NCI-H1105 (cell line): ENCODE measurements around the gene TMEM239.
A peak's percentile ranks its signal among the peaks of the same experiment; 100 is the strongest.
"Not testable (repeated sequence)": the region's sequence is repeated elsewhere in the genome, so short reads cannot be mapped to it uniquely, and the experiment has no call there.

Source experiments
- DNase-seq: peaks from one replicate; lab custom pipeline; 2025; lab: John Stamatoyannopoulos, UW

The TMEM239 gene

DNA sequence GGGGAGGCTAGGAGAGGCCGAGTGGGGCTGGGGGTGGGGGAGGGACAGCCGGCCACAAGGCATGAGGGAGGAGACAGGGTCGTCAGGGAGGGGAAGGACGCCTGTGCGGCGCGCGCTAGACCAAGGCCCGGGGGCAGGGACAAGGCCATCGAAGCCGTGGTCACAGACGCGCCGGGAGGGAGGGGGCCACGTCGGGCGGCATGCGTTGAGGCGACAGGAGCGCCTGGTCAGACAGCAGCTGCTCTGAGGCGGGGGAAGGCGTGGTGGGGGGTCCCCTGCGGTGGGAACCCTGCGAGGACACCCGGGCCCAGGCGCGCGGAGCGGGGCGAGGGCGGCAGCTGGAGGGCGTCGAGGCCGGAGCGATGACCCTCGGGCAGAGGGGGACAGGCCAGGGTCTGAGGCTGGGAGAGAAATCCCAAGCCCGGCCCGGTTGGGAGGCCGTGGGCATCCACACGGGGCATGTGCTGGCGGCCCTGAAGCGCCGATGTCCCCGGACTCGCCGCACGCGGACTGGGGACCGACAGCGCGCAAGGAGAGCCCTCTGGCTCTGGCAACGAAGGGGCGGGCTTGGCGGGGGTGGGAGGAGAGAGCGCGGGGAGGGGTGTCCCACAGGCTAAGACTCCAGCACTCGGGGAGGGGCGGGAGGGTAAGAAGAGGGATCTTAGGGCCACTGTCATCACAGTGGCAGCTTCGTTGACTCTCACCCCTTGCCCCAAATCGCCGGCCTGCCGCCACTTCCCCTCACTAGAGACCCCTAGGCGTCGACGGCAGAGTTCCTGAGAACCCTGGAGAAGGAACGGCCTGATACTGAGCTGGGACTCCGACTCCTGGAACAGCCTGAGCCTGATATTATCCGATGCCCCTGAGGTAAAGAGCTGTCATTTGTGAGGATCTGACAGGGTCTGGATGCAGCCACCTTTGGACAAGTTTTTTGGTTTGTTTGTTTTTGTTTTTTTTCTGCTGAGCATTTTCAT is 5.0 kb downstream of the TMEM239 start:
- no peak for DNase-seq

DNA sequence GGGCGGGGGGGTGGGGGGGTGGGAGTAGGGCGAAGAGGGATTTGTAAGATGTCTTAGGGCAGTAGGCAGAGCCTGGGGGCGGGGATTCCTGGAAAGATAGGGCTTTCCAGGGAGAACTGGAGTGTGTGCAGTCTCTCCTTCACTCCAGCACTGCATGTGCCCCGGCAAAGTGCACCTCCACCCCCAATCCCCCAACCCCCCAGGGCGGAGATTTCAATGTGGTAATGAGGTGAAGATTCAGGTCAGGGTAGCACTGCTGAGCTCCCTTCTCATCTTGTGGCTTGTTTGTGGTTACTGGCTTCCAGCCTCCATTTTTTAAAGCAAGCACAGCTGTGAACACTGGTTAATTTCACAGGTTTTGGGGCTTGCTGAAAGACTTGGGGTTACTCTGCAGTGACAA is 5.9 kb downstream of the TMEM239 start:
- DNase-seq = no peak

DNA sequence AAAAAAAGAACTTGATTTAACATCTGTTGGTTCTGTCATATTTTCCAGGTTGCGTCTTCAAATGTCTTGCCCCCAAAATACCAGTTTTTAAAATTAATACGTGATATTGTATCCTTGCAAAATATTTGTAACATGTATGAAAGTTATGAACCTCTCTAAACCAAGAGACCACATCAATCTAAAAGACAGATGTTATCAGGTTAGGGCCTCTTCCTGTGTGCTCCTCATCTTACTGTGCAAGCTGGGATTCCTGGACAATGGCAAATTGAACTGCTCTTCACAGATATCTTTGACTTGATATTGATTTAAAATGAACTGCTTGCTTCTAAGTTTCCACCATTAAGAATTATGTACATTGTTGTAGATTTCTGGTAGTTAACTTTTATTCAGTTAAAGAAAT is 9.6 kb downstream of the TMEM239 start:
- DNase-seq = no peak

DNA sequence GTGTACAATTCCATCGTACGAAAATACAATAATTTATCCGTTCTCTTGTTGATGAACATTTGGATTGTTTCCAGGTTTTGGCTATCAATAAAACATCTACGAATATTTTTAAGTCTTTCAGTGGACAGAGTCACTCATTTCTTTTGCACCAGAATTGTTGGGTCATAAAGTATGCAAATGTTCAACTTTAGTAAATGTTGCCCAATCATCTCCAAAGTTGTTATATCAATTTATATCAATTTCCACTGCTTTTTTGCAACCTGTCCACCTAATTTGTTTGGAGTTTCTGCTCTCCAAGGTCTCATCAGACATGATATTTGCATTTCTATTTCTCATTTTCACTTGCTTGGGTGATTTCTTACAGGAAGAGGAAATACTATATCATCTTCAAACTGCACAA is 10.5 kb downstream of the TMEM239 start:
- no peak for DNase-seq

DNA sequence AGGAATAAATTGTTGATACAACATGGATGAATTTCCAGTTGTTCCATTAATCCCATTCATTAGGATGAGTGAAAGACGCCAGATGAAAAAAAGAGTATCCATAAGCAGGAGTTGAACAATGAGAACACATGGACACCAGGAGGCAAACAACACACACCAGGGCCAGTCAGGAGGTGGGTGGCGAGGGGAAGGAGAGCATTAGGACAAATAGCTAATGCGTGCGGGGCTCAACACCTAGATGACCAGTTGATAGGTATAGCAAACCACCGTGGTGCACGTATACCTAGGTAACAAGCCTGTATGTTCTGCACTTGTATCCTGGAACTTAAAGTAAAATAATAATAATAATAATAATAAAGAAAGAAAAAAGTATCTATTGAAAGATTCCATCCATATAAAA is 13.2 kb downstream of the TMEM239 start:
- DNase-seq = no peak

DNA sequence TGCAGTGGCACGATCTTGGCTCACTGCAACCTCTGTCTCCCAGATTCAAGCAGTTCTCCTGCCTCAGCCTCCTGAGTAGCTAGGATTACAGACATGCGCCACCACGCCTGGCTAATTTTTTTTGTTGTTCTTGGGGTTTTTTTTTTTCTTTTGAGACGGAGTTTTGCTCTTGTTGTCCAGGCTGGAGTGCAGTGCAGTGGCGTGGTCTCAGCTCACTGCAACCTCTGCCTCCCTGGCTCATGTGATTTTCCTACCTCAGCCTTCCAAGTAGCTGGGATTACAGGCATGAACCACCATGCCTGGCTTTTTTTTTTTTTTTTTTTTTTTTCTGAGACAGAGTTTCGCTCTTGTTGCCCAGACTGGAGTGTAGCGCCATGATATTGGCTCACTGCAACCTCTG is 15.0 kb downstream of the TMEM239 start:
- not testable (repeated sequence) for DNase-seq

DNA sequence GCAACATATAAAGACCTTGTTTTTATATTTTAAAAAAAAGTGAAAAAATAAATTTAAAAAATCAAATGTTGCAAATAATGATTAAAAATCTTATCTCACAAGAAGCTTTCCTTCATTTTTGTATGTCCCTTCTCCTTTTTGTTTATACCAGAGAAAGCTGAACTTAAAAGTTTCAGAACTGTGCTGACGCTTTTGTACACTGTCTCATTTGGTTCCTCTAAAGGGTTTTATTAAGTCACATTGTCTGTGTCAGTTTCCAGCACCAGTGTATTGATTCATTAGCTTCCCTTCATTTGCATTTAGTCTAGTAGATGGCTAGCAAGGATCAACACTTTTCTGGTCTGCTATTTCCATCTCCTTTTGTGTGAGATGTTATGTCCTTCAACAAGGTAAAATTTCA is 17.6 kb downstream of the TMEM239 start:
- no peak for DNase-seq

DNA sequence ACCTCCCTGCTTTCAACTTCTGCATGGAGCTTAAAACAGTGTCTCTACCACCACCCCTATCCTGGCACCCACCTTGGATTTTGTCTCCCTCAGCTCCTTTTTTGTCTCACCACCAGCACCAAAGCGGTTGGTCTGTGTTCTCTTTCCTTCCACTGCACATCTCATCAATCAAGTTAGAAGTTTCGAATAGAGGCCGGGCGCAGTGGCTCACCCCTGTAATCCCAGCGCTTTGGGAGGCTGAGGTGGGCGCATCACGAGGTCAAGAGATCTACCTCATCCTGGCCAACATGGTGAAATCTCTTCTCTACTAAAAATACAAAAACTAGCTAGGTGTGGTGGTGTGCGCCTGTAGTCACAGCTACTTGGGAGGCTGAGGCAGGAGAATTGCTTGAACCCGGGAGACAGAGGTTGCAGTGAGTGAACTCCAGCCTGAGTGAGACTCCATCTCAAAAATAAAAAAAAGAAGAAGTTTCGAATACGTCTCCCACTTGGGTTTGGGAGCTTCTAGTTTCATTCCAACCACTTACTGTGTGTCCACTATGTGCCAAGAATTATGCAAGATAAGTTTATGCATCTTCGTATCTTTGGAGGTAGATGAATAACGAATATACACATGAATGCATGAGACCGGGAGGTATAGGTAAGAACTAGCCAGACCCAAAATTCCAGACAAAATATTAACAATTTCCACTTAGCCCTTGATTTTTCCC is 18.4 kb downstream of the TMEM239 start:
- DNase-seq = no peak

DNA sequence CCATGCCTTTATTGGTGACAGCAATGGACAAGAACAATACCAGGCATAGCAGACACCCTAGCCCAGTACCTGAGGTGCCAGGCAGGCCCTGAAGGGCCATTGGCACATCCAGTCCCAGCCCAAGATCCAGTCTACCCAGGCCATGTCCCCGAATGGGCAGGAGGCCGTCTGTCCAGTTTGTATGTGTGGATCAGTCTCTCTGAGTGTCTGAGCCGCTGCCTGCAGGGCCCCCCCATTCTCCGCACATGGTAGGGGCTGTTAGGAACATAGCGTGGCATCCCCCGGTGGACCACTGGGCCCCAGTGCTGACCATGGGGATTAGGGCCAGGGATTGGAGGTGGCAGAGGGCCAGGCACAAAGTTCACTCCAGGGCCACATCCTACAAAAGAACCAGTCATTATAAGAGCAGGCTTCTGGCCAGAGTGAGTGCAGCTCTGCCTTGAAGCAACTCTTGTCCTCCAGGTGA is 19.2 kb downstream of the TMEM239 start:
- DNase-seq = no peak

DNA sequence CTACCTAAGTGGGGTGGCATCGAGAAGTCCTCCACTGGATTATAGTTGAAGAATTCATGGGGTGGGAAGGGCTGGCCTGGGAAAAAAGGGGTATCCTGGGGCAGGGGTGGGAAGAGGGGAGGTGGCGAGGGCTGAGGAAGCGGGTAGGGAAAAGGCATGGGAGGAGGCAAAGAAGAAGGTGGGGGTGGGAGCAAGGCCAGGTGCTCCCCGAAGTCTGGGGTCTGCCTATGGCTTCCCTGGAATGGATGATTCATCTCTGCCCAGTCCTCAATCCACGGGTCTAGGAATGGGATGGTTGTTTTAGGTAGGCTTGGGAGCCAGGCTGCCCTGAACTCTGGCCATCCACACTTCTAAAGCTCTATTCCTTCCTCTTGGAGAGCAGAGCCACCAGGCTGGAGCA is 19.9 kb downstream of the TMEM239 start:
- DNase-seq = no peak

DNA sequence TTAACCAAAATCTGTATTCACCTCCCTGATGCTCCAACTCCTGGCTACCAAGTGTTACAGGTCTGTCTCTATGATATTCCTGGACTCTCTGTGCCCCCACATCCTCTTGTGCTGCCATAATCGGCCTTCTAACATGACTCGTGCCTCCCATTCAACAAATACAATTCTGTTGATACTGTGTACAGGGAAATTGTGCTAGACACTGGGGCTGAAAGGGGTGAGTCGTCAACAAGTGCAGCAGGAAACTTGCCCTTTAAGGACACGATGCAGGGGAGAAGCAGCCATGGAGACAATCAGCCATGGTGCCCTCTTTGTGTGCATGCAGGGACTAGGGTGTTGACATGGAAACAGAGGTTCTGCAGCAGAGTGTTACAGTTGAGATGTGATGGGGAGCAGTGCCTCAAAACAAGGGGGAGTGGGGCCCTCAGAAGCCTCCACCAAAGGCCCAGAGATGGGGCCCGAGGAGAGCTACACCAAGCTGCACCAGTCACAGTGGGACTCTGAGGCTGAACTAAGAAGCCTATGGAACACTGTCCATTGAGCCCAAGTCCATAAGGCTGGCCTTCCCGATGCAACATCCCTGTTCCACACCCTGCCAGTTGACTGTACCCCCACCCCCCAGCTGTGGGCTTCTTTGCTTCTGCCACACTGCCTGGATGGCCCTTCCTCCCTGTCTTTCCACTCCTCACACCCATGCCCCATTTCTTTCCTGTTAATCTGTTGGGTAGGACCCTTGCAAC is 21.2 kb downstream of the TMEM239 start:
- no peak for DNase-seq

DNA sequence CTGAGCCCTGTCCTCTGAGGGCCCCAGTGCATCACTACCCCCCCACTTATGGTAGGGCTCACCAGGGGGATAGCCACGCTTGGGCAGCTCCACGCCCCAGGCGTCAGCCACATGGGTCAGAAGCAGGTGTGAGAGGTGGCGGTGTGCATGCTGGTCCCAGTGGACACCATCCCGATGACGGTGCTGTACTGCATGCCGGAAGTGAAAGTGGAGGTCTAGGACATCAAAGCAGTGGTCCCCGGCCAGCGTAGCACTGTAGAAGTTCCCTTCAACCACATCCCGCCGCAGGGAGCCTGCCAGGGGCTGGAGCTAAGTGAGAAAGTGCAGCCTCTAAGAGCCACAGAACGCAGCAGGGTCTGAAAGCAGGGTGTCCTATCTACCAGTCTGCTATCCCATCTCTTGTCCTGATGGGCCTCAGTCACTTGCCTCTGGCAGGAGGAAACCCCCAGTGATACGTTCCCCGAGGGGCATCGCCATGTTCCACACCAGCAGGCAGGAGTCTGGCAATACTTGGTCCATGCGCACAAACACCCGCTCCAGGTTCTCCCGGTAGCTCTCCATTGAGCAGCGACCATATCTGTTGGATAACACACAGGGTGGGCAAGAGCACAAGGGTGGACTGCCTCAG is 22.1 kb downstream of the TMEM239 start:
- no peak for DNase-seq

DNA sequence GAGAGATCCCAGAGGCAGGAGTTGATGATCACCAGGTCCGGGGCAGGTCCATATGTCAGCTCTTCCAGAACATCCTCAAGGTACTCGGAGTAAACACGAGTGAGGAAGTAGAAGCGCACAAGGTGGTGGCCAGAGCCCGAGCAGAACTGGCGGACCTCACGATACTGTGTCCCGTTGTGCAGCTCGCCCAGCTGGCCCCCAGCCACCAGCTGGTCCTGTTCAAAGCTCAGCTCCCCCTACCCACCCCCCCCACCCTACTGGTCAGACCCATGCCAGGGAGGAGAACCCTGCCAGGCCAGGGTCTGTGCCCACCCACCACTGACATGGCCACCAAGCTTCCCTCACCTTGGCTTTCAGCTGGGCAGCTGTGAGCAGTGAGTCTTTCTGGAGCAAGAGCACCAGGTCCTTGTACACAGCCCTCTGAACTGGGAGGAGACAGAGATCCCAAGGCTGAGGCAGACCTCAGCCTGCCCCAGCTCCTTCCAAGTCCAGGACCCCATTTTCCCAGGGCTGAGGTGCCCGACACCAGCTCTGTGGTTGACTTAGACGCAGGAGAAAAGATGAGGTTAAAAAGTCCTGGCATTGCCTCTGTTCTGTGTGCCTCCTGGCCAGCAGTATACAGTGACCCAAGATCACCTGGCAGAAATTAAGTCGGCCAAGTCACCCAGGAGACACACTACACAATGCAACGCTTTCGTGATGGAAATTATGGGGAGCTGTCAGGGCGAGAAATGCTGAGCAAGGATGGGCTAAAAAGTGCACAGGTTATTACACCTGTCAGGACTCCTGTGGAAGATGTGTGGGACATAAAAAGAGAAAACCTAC is 22.9 kb downstream of the TMEM239 start:
- no peak for DNase-seq

DNA sequence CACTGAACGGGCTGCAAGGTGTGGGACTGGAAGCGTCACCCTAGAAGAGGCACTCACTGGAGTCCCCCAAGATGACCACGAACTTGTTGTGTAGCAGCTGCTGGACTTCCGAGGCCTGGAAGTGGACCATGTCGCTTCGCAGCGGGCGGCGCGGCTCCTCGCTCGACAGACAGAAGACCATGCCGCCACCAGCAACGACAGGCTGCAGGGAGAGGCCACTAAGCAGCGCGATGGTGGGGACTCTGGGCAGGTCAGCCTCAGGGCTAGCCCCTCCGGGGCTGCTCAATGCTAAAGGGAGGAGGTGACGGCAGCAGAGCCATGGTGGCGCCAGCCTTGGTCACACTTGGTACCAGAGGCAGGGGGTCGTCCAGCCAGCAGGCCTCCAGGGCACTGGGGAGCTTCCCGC is 23.6 kb downstream of the TMEM239 start:
- no peak for DNase-seq

DNA sequence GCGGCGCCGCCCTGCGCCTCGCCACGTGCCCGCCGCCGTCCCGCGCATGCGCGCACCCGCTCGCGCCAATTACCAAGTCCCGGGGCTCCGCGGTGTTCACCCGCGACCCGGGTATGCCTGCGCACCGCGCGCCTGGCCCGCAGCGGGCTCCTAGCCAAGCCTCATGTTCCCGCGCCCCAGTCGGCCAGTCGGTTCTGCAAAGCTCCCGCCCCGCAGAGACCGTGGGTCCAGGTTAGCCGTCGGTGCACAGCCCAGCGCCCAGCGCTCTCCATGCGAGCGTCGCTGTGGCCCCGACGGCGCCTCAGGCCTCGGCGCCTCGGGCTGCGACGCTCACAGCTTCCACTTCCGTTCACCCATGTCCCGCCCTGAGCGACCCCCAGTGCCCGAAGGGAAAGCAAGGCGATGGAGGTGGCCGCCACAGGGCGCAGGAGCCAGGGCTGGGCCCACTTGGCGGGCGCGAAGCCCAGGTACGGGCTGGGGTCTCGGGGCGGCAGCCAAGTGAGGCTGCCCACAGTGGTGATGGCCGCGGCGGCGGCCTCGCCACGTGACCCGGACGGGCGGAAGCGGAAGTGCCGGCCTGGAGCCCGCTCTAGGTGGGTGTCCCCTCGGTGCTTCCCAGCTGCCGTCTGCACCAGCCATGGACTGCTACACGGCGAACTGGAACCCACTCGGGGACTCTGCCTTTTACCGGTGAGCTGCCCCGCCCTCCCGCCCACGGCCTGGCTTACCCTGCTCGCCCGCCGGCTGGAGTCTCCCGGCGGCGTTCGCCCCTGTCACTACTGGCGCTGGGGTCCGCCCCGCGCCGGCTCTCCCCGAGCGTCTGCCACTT is 24.2 kb downstream of the TMEM239 start, which contains the start of the genes PCED1A and VPS16:
PCED1A (minus strand) TSS at position 518 of the 829 bp plus-strand sequence. CDS start 743 bp downstream, outside the sequence.
VPS16 (plus strand) TSS at position 608 of the 829 bp plus-strand sequence; CDS start at position 638, 30 bp downstream.
- peak; percentile 82 for DNase-seq

DNA sequence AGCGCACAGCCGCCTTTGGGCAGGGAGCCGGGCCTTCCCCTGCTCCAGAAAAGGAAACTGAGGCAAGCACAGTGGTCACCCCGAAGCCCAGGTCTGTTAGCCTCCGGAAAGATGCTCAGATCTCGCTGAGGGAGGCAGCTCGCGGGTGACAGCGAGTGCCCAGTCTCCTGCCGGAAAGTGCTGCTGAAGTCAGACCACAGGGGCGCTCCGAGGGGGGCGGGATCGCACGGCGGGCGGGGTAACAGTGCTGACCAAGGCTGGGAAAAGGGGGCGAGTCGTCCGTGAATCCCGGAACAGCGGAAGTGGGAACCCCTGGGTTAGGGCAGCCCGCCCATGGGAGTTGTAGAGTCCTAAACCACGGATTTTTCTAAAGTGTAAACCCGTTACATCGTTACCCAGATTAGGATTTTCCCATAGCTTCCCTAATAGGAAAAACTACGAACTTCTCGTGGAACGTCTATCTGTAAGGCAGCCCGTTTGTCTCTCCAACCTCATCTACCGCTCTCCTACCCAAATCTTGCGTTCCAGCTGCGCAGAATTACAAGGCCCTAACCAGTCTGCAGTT is 24.9 kb downstream of the TMEM239 start:
- DNase-seq = peak; percentile 13

DNA sequence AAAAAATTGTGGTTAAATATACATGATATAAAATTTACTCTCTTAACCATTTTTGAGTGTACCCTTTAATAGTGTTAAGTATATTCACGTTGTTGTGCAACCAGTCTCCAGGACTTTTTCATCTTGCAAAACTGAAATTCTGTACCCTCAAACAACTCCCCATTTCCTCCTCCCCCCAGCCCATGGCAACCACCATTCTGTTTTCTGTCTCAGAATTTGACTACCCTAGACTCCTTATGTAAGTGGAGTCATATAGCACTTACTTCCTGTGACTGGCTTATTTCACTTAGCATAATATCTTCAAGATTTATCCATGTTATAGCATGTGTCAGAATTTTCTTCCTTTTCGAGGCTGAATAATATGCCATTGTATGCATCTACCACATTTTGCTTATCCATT is 29.4 kb downstream of the TMEM239 start:
- DNase-seq = no peak

DNA sequence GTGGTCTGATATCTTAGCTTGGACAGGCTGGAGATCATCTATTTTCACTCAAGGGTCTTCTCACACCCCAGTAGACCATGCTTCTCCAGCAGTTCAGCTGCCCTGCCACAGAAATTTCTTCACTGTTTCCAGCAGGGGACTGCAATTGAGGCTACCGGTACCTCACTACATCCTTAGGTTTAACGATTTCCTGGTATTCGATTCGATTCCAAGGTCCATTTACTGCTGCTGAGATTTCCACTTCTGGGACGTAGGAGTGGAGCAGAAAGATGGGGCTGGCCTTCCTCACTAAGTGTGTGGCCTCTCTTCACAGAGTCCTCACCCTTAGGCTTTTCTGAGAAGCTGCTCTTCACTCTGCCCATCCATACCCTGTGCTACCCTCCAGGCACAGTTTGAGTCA is 30.5 kb downstream of the TMEM239 start:
- DNase-seq = no peak

DNA sequence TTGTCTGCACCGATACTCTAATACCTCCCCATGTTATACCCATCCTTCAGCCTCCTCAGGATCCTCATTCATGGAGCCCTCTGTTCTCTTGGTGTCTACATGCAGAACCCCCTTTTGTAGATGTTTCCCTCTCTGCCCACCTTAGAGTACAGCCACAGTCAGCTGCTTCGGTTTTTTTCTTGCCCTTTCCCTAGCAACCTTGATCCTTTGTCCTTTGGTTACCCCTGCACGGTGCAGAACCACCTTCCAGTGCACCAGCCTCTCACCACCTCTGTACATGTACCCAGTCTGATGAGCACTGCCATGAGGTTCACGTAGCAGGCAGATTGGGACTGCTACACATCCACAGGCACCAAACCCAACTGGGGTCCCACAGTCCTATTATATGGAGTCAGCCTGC is 31.6 kb downstream of the TMEM239 start:
- DNase-seq = no peak

DNA sequence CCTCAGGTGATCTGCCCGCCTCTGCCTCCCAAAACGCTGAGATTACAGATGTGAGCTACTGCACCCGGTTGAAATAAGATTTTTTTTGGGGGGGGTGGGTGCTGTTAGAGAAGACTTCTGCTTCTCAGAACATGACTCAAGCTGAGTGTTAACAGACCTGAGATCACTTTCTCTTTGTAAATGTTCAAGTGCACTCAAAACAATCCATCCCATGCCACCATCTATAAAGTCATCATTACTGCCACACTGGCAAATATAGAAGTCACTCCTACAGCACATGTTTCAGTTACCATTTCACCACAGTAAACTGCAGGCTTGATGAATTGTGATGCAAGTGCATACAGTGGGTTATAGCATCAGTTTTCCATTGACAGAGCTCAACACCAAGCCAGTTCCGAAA is 33.4 kb downstream of the TMEM239 start:
- no peak for DNase-seq
